ENCODE results near the gene OPN5. TPM values are rescaled to one million over a fixed set of nuclear protein-coding genes. Genes with fewer than 3 reads are reported as not detected.

OPN5 gene
- total RNA-seq, 1 experiment from 2014 or later, result not detected

- Histone ChIP-seq H3K36me3 (ENCODE audit: insufficient read depth, low read length, poor library complexity, severe bottlenecking) (no peaks in the 10 kb centered on the region), H3K27ac (ENCODE audit: low read depth, low read length, poor library complexity, severe bottlenecking) (no peak overlapping the region), H3K9me3 (ENCODE audit: low read depth, low read length, poor library complexity, severe bottlenecking) (no peaks in the 10 kb centered on the region), H3K27me3 (replicated peaks; ENCODE audit: insufficient read depth, low read depth, low read length, poor library complexity) (peaks cover 9% of the 10 kb centered on the region), H3K4me1 (ENCODE audit: insufficient read depth, low read length, poor library complexity, severe bottlenecking) (no peaks in the 10 kb centered on the region), H3K4me3 (ENCODE audit: low read depth, low read length, poor library complexity, severe bottlenecking) (no peak overlapping the region)
- no peak for DNase-seq (ENCODE audit: low spot score)
- no TSS peak for BruUV-seq (replicated peaks)
- intact Hi-C loops (cut with micrococcal nuclease; ENCODE audit: unreplicated experiment), result no loop called here
- ChIA-PET CTCF (no interaction called here), POLR2A (ENCODE audit: low non-redundant PET) (no interaction called here)
- TF ChIP-seq, protein P1, sequence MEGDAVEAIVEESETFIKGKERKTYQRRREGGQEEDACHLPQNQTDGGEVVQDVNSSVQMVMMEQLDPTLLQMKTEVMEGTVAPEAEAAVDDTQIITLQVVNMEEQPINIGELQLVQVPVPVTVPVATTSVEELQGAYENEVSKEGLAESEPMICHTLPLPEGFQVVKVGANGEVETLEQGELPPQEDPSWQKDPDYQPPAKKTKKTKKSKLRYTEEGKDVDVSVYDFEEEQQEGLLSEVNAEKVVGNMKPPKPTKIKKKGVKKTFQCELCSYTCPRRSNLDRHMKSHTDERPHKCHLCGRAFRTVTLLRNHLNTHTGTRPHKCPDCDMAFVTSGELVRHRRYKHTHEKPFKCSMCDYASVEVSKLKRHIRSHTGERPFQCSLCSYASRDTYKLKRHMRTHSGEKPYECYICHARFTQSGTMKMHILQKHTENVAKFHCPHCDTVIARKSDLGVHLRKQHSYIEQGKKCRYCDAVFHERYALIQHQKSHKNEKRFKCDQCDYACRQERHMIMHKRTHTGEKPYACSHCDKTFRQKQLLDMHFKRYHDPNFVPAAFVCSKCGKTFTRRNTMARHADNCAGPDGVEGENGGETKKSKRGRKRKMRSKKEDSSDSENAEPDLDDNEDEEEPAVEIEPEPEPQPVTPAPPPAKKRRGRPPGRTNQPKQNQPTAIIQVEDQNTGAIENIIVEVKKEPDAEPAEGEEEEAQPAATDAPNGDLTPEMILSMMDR (conservative IDR thresholded peaks at IDR 0.05; ENCODE audit: low read depth, low read length), result peak; percentile 34; the same call in 1 of the 2 replicates
- TF ChIP-seq EZH2 (IDR thresholded peaks at IDR 0.05; ENCODE audit: borderline replicate concordance, low read depth, low read length, poor library complexity, severe bottlenecking), result no peak
These were observed 29.1 kb downstream of the OPN5 start for GRCh38 chr6:47810885-47811284.

GRCh38 chr6:47811443-47811842, 29.6 kb downstream of the OPN5 start:
- CTCF ChIA-PET, result no interaction called here
- no TSS peak for BruUV-seq (replicated peaks)
- TF ChIP-seq, protein P1 (conservative IDR thresholded peaks at IDR 0.05; ENCODE audit: low read depth, low read length), result no peak
- no peak for TF ChIP-seq EZH2 (IDR thresholded peaks at IDR 0.05; ENCODE audit: borderline replicate concordance, low read depth, low read length, poor library complexity, severe bottlenecking)

GRCh38 chr6:47817749-47818148, 35.9 kb downstream of the OPN5 start:
- H3K27me3 ChIP-seq (replicated peaks; ENCODE audit: insufficient read depth, low read depth, low read length, poor library complexity), result no peaks in the 10 kb centered on the region
- no peaks in the 10 kb centered on the region for H3K4me1 ChIP-seq (ENCODE audit: insufficient read depth, low read length, poor library complexity, severe bottlenecking)
- CTCF ChIA-PET, result no interaction called here
- no peaks in the 10 kb centered on the region for H3K36me3 ChIP-seq (ENCODE audit: insufficient read depth, low read length, poor library complexity, severe bottlenecking)
- POLR2A ChIA-PET (ENCODE audit: low non-redundant PET), result no interaction called here
- H3K4me3 ChIP-seq (ENCODE audit: low read depth, low read length, poor library complexity, severe bottlenecking), result no peak overlapping the region
- H3K9me3 ChIP-seq (ENCODE audit: low read depth, low read length, poor library complexity, severe bottlenecking), result no peaks in the 10 kb centered on the region
- BruUV-seq (replicated peaks), result no TSS peak
- intact Hi-C loops (cut with micrococcal nuclease; ENCODE audit: unreplicated experiment), result no loop called here
- DNase-seq (ENCODE audit: low spot score), result no peak
- no peak overlapping the region for H3K27ac ChIP-seq (ENCODE audit: low read depth, low read length, poor library complexity, severe bottlenecking)
- TF ChIP-seq, protein P1 (conservative IDR thresholded peaks at IDR 0.05; ENCODE audit: low read depth, low read length), result no peak
- TF ChIP-seq EZH2 (IDR thresholded peaks at IDR 0.05; ENCODE audit: borderline replicate concordance, low read depth, low read length, poor library complexity, severe bottlenecking), result no peak

More at GRCh38 chr6:47811443-47811842, 29.6 kb downstream of the OPN5 start:
- Histone ChIP-seq H3K9me3 (ENCODE audit: low read depth, low read length, poor library complexity, severe bottlenecking) (no peaks in the 10 kb centered on the region), H3K4me1 (ENCODE audit: insufficient read depth, low read length, poor library complexity, severe bottlenecking) (no peaks in the 10 kb centered on the region), H3K36me3 (ENCODE audit: insufficient read depth, low read length, poor library complexity, severe bottlenecking) (no peaks in the 10 kb centered on the region), H3K27me3 (replicated peaks; ENCODE audit: insufficient read depth, low read depth, low read length, poor library complexity) (peaks cover 9% of the 10 kb centered on the region), H3K27ac (ENCODE audit: low read depth, low read length, poor library complexity, severe bottlenecking) (no peak overlapping the region), H3K4me3 (ENCODE audit: low read depth, low read length, poor library complexity, severe bottlenecking) (no peak overlapping the region)
- intact Hi-C loops (cut with micrococcal nuclease; ENCODE audit: unreplicated experiment), result no loop called here
- DNase-seq (ENCODE audit: low spot score), result no peak
- POLR2A ChIA-PET (ENCODE audit: low non-redundant PET), result no interaction called here

All from A673 (cell line).